HepG2 (cell line): ENCODE results near the gene RMND5A. TPM values are rescaled to one million over a fixed set of nuclear protein-coding genes. Genes with fewer than 3 reads are reported as not detected.

Experiments used
- ATAC-seq: fragments of 200-7000 bp; cut with Tn5 transposase; 3 replicates; pipeline ENCODE4 v1.9.1; 2020; ENCODE audit warnings: mild to moderate bottlenecking, moderate library complexity
- BruUV-seq: library from RNA; stranded (reverse); fragments of 400-500 nt; replicated peaks from 2 replicates; lab custom pipeline; 2021; lab: Mats Ljungman, UMichigan
- CTCF ChIA-PET: fragments of 300-600 bp; formaldehyde crosslinking; extraction: SDS; loops from one replicate; lab custom pipeline; 2021; ENCODE audit warnings: low total read pairs, inconsistent platforms, low intra/inter-chr PET ratio; lab: Yijun Ruan, JAX
- POLR2A ChIA-PET: fragments of 350-600 bp; sonication (Branson Sonifier 250); formaldehyde crosslinking; loops from one replicate; lab custom pipeline; 2020; ENCODE audit warnings: antibody characterized with exemption, inconsistent platforms; lab: Yijun Ruan, JAX
- DNase-seq: peaks from one replicate; pipeline ENCODE4 v3.0.0-alpha.2; 2015; ENCODE audit warnings: low spot score
- FAIRE-seq: peaks from 3 replicates; lab custom pipeline; 2011; peaks lifted over from hg19 to GRCh38; lab: Jason Lieb, UNC
- H2AFZ ChIP-seq: one replicate; pipeline ENCODE4 v1.6.1; 2011; ENCODE audit warnings: low read length, inconsistent platforms
- H3K27ac ChIP-seq: fragments of 300-600 bp; 3 replicates; pipeline ENCODE4 v1.8.0; 2011; ENCODE audit warnings: mixed run types, mild to moderate bottlenecking, mixed read lengths, low read length, inconsistent platforms; ENCODE audit not compliant: insufficient read depth; ENCODE audit errors: extremely low read length
- H3K27me3 ChIP-seq, 2 experiments: fragments of 200-600 bp in 1 of 2; 2 replicates in 1 of 2; 3 replicates in 1 of 2; pipeline versions ENCODE4 v1.6.0 to v1.8.0; 2011; ENCODE audit warnings: low read length in 2 of 2, mild to moderate bottlenecking in 2 of 2, moderate library complexity in 2 of 2, inconsistent platforms in 1 of 2; ENCODE audit not compliant: insufficient read depth in 2 of 2, control insufficient read depth in 1 of 2
- H3K36me3 ChIP-seq, 2 experiments: fragments of 200-600 bp in 1 of 2; replicated peaks in 1 of 2; 2 replicates in 1 of 2; 3 replicates in 1 of 2; pipeline versions ENCODE4 v1.5.1 to v1.8.0; 2011; ENCODE audit warnings: low read length in 2 of 2, inconsistent platforms in 1 of 2; ENCODE audit not compliant: insufficient read depth in 2 of 2, control insufficient read depth in 1 of 2
- H3K4me1 ChIP-seq: 2 replicates; pipeline ENCODE4 v1.5.1; 2012; ENCODE audit warnings: low read length, inconsistent platforms; ENCODE audit not compliant: insufficient read depth
- H3K4me2 ChIP-seq: 2 replicates; pipeline ENCODE4 v1.6.0; 2011; ENCODE audit warnings: low read depth, low read length, inconsistent platforms
- H3K4me3 ChIP-seq, 3 experiments: fragments of 200-600 bp in 1 of 3; sonication (generic), shearing (Covaris generic) in 1 of 3; replicated peaks in 1 of 3; 2 replicates each; pipeline ENCODE4 v1.5.1; 2011 to 2016; ENCODE audit warnings: low read length in 3 of 3, inconsistent platforms in 2 of 3, low read depth in 2 of 3, mild to moderate bottlenecking in 2 of 3, control low read depth in 1 of 3, mixed read lengths in 1 of 3; ENCODE audit not compliant: insufficient read depth in 1 of 3
- H3K79me2 ChIP-seq: one replicate; pipeline ENCODE4 v1.6.1; 2011; ENCODE audit warnings: low read length, inconsistent platforms; ENCODE audit not compliant: insufficient read depth
- H3K9ac ChIP-seq: 2 replicates; pipeline ENCODE4 v1.6.0; 2011; ENCODE audit warnings: mild to moderate bottlenecking, low read depth, low read length, inconsistent platforms; ENCODE audit not compliant: insufficient read depth
- H3K9me3 ChIP-seq: 2 replicates; pipeline ENCODE4 v1.5.1; 2012; ENCODE audit warnings: mild to moderate bottlenecking, low read length
- H4K20me1 ChIP-seq: 2 replicates; pipeline ENCODE4 v1.6.0; 2011; ENCODE audit warnings: inconsistent platforms, mild to moderate bottlenecking, low read length, moderate library complexity; ENCODE audit not compliant: insufficient read depth
- GLI4 ChIP-seq: sonication (generic); formaldehyde crosslinking; IDR thresholded peaks from 2 replicates; pipeline ENCODE4 v1.5.1; 2020; ENCODE audit warnings: missing genetic modification reagents, mild to moderate bottlenecking, moderate library complexity, borderline replicate concordance
- JDP2 ChIP-seq: sonication (generic); formaldehyde crosslinking; IDR thresholded peaks from 2 replicates; pipeline ENCODE4 v1.8.1; 2022; ENCODE audit warnings: missing genetic modification reagents, borderline replicate concordance
- PAX8 ChIP-seq: sonication (generic); formaldehyde crosslinking; IDR thresholded peaks from 2 replicates; pipeline ENCODE4 v1.8.0; 2022; ENCODE audit warnings: mild to moderate bottlenecking, missing genetic modification reagents, borderline replicate concordance
- PHF21A ChIP-seq: sonication (generic); formaldehyde crosslinking; IDR thresholded peaks from 2 replicates; pipeline ENCODE4 v1.5.0; 2020; ENCODE audit warnings: mild to moderate bottlenecking, missing genetic modification reagents
- POLR2A ChIP-seq, 2 experiments: IDR thresholded peaks; 2 replicates each; pipeline ENCODE4 v1.6.1; 2011; ENCODE audit warnings: low read depth in 2 of 2, low read length in 2 of 2, mild to moderate bottlenecking in 1 of 2, moderate library complexity in 1 of 2; ENCODE audit not compliant: insufficient read depth in 1 of 2
- PRDM15 ChIP-seq: sonication (generic); formaldehyde crosslinking; IDR thresholded peaks from 2 replicates; pipeline ENCODE4 v1.4.0; 2020; ENCODE audit warnings: missing genetic modification reagents
- RARG ChIP-seq: sonication (generic); formaldehyde crosslinking; IDR thresholded peaks from 2 replicates; pipeline ENCODE4 v1.4.0; 2020; ENCODE audit warnings: low read depth, mild to moderate bottlenecking, missing genetic modification reagents
- TMF1 ChIP-seq: sonication (generic); formaldehyde crosslinking; IDR thresholded peaks from 2 replicates; pipeline ENCODE4 v1.8.1; 2022; ENCODE audit warnings: low read depth, missing genetic modification reagents
- ZBTB38 ChIP-seq: sonication (generic); formaldehyde crosslinking; IDR thresholded peaks from 2 replicates; pipeline ENCODE4 v1.5.1; 2020; ENCODE audit warnings: mild to moderate bottlenecking, missing genetic modification reagents
- ZMAT3 ChIP-seq: sonication (generic); formaldehyde crosslinking; conservative IDR thresholded peaks from 2 replicates; pipeline ENCODE4 v1.7.0; 2021; ENCODE audit warnings: missing genetic modification reagents
- ZMAT5 ChIP-seq: sonication (generic); formaldehyde crosslinking; IDR thresholded peaks from 2 replicates; pipeline ENCODE4 v1.5.0; 2020; ENCODE audit warnings: mild to moderate bottlenecking, low read depth, missing genetic modification reagents, borderline replicate concordance
- ZMYM2 ChIP-seq: sonication (generic); formaldehyde crosslinking; IDR thresholded peaks from 2 replicates; pipeline ENCODE4 v1.8.0; 2022; ENCODE audit warnings: mild to moderate bottlenecking, missing genetic modification reagents
- ZNF10 ChIP-seq: sonication (generic); formaldehyde crosslinking; IDR thresholded peaks from 2 replicates; pipeline ENCODE4 v1.4.0; 2020; ENCODE audit warnings: mild to moderate bottlenecking, low read depth, missing genetic modification reagents, borderline replicate concordance
- ZNF264 ChIP-seq: sonication (generic); formaldehyde crosslinking; IDR thresholded peaks from 2 replicates; pipeline ENCODE4 v1.4.0; 2020; ENCODE audit warnings: missing genetic modification reagents
- ZNF530 ChIP-seq: sonication (generic); formaldehyde crosslinking; IDR thresholded peaks from 2 replicates; pipeline ENCODE4 v1.5.0; 2020; ENCODE audit warnings: low read depth, mild to moderate bottlenecking, missing genetic modification reagents
- ZNF775 ChIP-seq: sonication (generic); formaldehyde crosslinking; IDR thresholded peaks from 2 replicates; pipeline ENCODE4 v1.4.0; 2020; ENCODE audit warnings: missing genetic modification reagents, mild to moderate bottlenecking, moderate library complexity, borderline replicate concordance
- ZNF782 ChIP-seq: sonication (generic); formaldehyde crosslinking; IDR thresholded peaks from 2 replicates; pipeline ENCODE4 v1.4.0; 2020; ENCODE audit warnings: missing genetic modification reagents, mild to moderate bottlenecking, borderline replicate concordance
- WGBS: methylation state at CpG from one replicate; pipeline ENCODE4 v1.1.6; 2017; ENCODE audit warnings: low lambda C conversion rate; 5-methylcytosine and 5-hydroxymethylcytosine counted together
- in situ Hi-C: cut with HindIII; loops from 2 replicates; pipeline ENCODE4 v1.10.0; 2017; ENCODE audit warnings: low pct_unique_long_range_greater_than_20kb; ENCODE audit not compliant: extremely low pct_ligation_motif_present
- intact Hi-C: fragments of 100-400 bp; cut with micrococcal nuclease; formaldehyde crosslinking; loops from one replicate; pipeline ENCODE4 v1.10.0; 2022; ENCODE audit not compliant: unreplicated experiment
- polyA plus RNA-seq, 8 experiments: library from polyadenylated mRNA; depleted of rRNA in 3 of 8; stranded (reverse) in 7 of 8; unstranded in 1 of 8; fragments of >200 nt; fragmentation: Illumina TruSeq in 4 of 8; extraction: Trizol in 4 of 8; gene quantifications; 2 replicates each; pipeline versions ENCODE4 v1.2.1 to v1.2.3, GENCODE V29; 2011 to 2016; ENCODE audit warnings: low read depth in 4 of 8, missing spikeins in 1 of 8, mixed read lengths in 1 of 8; ENCODE audit not compliant: insufficient read depth in 1 of 8
- total RNA-seq, 5 experiments: library from RNA; depleted of rRNA; stranded (reverse); fragments of >200 nt; fragmentation: Illumina TruSeq; extraction: Trizol; gene quantifications; 2 replicates each; pipeline ENCODE4 v1.2.3, GENCODE V29; 2016; ENCODE audit warnings: low read depth in 1 of 5

Gene RMND5A
- total and polyA plus RNA-seq, 2 of the 13 experiments (the other 11 are each of a cell fraction or from before 2014, with no cell fraction given) = 31.0 to 66.4 TPM

- TF ChIP-seq ZMAT5 (no peak), ZBTB38 (CRISPR knock-in tag) (no peak), PRDM15 (CRISPR knock-in tag) (no peak), ZNF10 (CRISPR knock-in tag) (no peak), RARG (CRISPR knock-in tag) (no peak), PAX8 (CRISPR knock-in tag) (no peak), PHF21A (CRISPR knock-in tag) (no peak), ZNF782 (CRISPR knock-in tag) (no peak), ZMYM2 (CRISPR knock-in tag) (no peak), ZNF775 (CRISPR knock-in tag) (no peak), ZNF530 (CRISPR knock-in tag) (no peak), TMF1 (CRISPR knock-in tag) (no peak; the same call in 1 of the 2 replicates), GLI4 (CRISPR knock-in tag) (no peak), JDP2 (CRISPR knock-in tag) (no peak), ZMAT3 (CRISPR knock-in tag) (no peak), POLR2A (IDR thresholded peaks at IDR 0.05; ENCODE audit: insufficient read depth in 1 of 2, low read depth in 2 of 2, low read length in 2 of 2) (no peak), ZNF264 (CRISPR knock-in tag) (no peak)
- FAIRE-seq = no peak
- Histone ChIP-seq H3K79me2 (no peaks in the 10 kb centered on the region), H4K20me1 (no peaks in the 10 kb centered on the region), H3K27ac (no peak overlapping the region), H3K36me3 (no peaks in the 10 kb centered on the region), H3K4me3 (no peak overlapping the region), H3K27me3 (peaks cover 0 to 7% of the 10 kb centered on the region in 2 experiments; a peak in 4 of 5 replicates), H3K9ac (no peak overlapping the region), H2AFZ (no peak overlapping the region), H3K9me3 (no peaks in the 10 kb centered on the region), H3K4me2 (no peak overlapping the region), H3K4me1 (peaks cover 24% of the 10 kb centered on the region)
- POLR2A ChIA-PET = no interaction called here
- in situ Hi-C loops = loop anchor here (25.0 kb wide), 1 partner anchor 128 kb away; the partner anchor contains the start of gene RGPD1
- ATAC-seq = no peak
- DNase-seq = no peak
- intact Hi-C loops = loop anchor here (5.0 kb wide), 1 partner anchor 47 kb away; no protein-coding TSS in a partner anchor
- 80% methylated on average over 43 of the region's 43 CpGs for WGBS
- no TSS peak for BruUV-seq
- CTCF ChIA-PET = no interaction called here
Measured at GRCh38 chr2:86809481-86810121, 89.5 kb downstream of the RMND5A start.
